Fibroblast of lung (primary cell): Measurements from ENCODE around the gene MEI1. TPM values are rescaled to one million over a fixed set of nuclear protein-coding genes. Genes with fewer than 3 reads are reported as not detected.

Source experiments
- DNase-seq, 2 donors: peaks; one replicate each; pipeline versions ENCODE4 v3.0.0 to v3.0.0-alpha.2; 2010; ENCODE audit warnings: low read depth in 2 of 2
- H2AFZ ChIP-seq: 2 replicates; pipeline ENCODE4 v1.5.1; 2012; ENCODE audit warnings: low read length, control low read depth, inconsistent platforms
- H3K27ac ChIP-seq: 2 replicates; pipeline ENCODE4 v1.5.1; 2011; ENCODE audit warnings: low read length, control low read depth; ENCODE audit not compliant: insufficient read depth
- H3K27me3 ChIP-seq: 2 replicates; pipeline ENCODE4 v1.5.1; 2011; ENCODE audit warnings: mild to moderate bottlenecking, low read length; ENCODE audit not compliant: control insufficient read depth, insufficient read depth
- H3K36me3 ChIP-seq: 2 replicates; pipeline ENCODE4 v1.5.1; 2011; ENCODE audit warnings: low read length; ENCODE audit not compliant: control insufficient read depth, insufficient read depth
- H3K4me1 ChIP-seq: 2 replicates; pipeline ENCODE4 v1.5.1; 2011; ENCODE audit warnings: low read length; ENCODE audit not compliant: control insufficient read depth, insufficient read depth; ENCODE audit errors: extremely low read depth
- H3K4me2 ChIP-seq: 2 replicates; pipeline ENCODE4 v1.5.1; 2011; ENCODE audit warnings: low read length, control low read depth; ENCODE audit not compliant: insufficient read depth; ENCODE audit errors: extremely low read depth
- H3K4me3 ChIP-seq, 4 experiments: fragments of 200-600 bp in 1 of 4; sonication (generic) in 1 of 4; replicated peaks in 1 of 4; 2 replicates each; pipeline ENCODE4 v1.5.1; 2011 to 2016; ENCODE audit warnings: low read length in 4 of 4, low read depth in 3 of 4, mild to moderate bottlenecking in 3 of 4, control low read depth in 2 of 4, inconsistent platforms in 1 of 4, mixed read lengths in 1 of 4; ENCODE audit not compliant: insufficient read depth in 1 of 4; ENCODE audit errors: control extremely low read depth in 1 of 4
- H3K79me2 ChIP-seq: 2 replicates; pipeline ENCODE4 v1.5.1; 2012; ENCODE audit warnings: mild to moderate bottlenecking, low read length, inconsistent platforms; ENCODE audit not compliant: control insufficient read depth, insufficient read depth
- H3K9ac ChIP-seq: 2 replicates; pipeline ENCODE4 v1.5.1; 2011; ENCODE audit warnings: mild to moderate bottlenecking, low read length, control low read depth; ENCODE audit not compliant: insufficient read depth
- H3K9me3 ChIP-seq: 2 replicates; pipeline ENCODE4 v1.5.1; 2012; ENCODE audit warnings: low read depth, low read length; ENCODE audit not compliant: control insufficient read depth, insufficient read depth
- H4K20me1 ChIP-seq: 2 replicates; pipeline ENCODE4 v1.5.1; 2011; ENCODE audit warnings: low read length; ENCODE audit not compliant: control insufficient read depth, insufficient read depth; ENCODE audit errors: extremely low read depth
- EZH2 ChIP-seq: IDR thresholded peaks from 2 replicates; pipeline ENCODE4 v1.5.1; 2012; ENCODE audit warnings: low read length, control low read depth, mild to moderate bottlenecking; ENCODE audit errors: missing control alignments
- polyA plus RNA-seq, 2 donors: library from polyadenylated mRNA; depleted of rRNA in 1 of 2; stranded (reverse) in 1 of 2; unstranded in 1 of 2; fragments of >200 nt; gene quantifications; 2 replicates each; pipeline ENCODE4 v1.2.1, GENCODE V29; 2011 to 2012; ENCODE audit warnings: missing spikeins in 1 of 2
- total RNA-seq: library from RNA; depleted of rRNA; stranded (reverse); fragments of >200 nt; gene quantifications from 2 replicates; pipeline ENCODE4 v1.2.1, GENCODE V29; 2014
- TF ChIP-seq, protein P1 (sequence below), 2 donors: IDR thresholded peaks in 1 of 2; conservative IDR thresholded peaks in 1 of 2; 1 replicate in 1 of 2; 2 replicates in 1 of 2; pipeline ENCODE4 v1.5.1; 2011 to 2012; ENCODE audit warnings: low read length in 2 of 2, control low read depth in 1 of 2, inconsistent platforms in 1 of 2, low read depth in 1 of 2, mild to moderate bottlenecking in 1 of 2

The MEI1 gene
- total and polyA plus RNA-seq, 2 donors (not counting 1 experiment from before 2014, with no cell fraction given), result 0.33 to 4.3 TPM

DNA sequence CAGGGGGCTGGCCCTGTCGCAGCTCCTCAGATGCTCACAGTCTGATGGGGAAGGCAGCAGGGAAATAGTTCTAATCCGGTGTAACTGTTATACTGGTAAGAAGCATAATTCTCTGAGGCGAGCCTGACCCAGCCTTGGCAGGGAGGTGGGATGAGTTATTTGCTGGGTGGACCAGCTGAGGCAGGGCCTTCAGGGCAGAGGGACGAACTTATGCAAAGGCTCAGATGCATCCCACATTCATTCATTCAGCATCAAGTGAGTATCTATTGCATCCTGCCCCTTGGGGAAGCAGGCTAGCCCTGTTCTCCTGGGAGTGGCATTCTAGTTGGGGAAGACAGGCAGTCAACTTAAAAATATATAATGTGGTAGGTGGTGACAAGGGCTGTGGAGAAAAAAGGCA, 120.0 kb downstream of the MEI1 start:
- Histone ChIP-seq H3K4me2 (no peak overlapping the region), H3K27me3 (no peaks in the 10 kb centered on the region), H2AFZ (no peak overlapping the region), H3K36me3 (no peaks in the 10 kb centered on the region), H3K9me3 (no peaks in the 10 kb centered on the region), H3K4me1 (no peaks in the 10 kb centered on the region), H3K4me3 (no peak overlapping the region), H3K79me2 (no peaks in the 10 kb centered on the region), H4K20me1 (no peaks in the 10 kb centered on the region), H3K27ac (no peak overlapping the region), H3K9ac (no peak overlapping the region)
- no peak for DNase-seq
- no peak for TF ChIP-seq EZH2
- TF ChIP-seq, protein P1, sequence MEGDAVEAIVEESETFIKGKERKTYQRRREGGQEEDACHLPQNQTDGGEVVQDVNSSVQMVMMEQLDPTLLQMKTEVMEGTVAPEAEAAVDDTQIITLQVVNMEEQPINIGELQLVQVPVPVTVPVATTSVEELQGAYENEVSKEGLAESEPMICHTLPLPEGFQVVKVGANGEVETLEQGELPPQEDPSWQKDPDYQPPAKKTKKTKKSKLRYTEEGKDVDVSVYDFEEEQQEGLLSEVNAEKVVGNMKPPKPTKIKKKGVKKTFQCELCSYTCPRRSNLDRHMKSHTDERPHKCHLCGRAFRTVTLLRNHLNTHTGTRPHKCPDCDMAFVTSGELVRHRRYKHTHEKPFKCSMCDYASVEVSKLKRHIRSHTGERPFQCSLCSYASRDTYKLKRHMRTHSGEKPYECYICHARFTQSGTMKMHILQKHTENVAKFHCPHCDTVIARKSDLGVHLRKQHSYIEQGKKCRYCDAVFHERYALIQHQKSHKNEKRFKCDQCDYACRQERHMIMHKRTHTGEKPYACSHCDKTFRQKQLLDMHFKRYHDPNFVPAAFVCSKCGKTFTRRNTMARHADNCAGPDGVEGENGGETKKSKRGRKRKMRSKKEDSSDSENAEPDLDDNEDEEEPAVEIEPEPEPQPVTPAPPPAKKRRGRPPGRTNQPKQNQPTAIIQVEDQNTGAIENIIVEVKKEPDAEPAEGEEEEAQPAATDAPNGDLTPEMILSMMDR (conservative IDR thresholded peaks at IDR 0.05 in 1 of 2, IDR thresholded peaks at IDR 0.05 in 1 of 2; ENCODE audit: low read depth in 1 of 2, low read length in 2 of 2), result no peak

DNA sequence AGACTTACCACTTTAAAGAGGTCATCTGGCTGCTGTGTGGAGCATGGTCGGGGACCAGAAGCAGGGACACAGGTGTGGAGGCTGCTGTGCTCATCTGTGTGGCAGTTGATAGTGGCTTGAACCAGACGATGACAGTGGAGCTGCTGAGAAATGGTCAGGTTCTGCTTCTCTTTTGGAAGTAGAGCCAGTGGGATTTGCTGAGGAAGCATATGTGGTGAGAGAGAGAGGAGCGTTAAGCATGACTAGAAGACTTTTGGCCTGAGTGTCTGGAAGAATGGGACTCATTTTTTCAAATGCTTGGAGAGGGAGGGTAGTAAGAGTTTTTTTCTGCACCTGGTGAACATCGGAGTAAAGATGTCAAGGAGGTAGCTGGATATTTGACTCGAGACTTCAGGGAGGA, 121.1 kb downstream of the MEI1 start:
- Histone ChIP-seq H4K20me1 (no peaks in the 10 kb centered on the region), H3K27me3 (no peaks in the 10 kb centered on the region), H3K9ac (no peak overlapping the region), H3K4me3 (no peak overlapping the region), H3K79me2 (no peaks in the 10 kb centered on the region), H3K9me3 (no peaks in the 10 kb centered on the region), H3K27ac (no peak overlapping the region), H3K4me1 (no peaks in the 10 kb centered on the region), H2AFZ (no peak overlapping the region), H3K36me3 (no peaks in the 10 kb centered on the region), H3K4me2 (no peak overlapping the region)
- no peak for DNase-seq
- TF ChIP-seq, protein P1 (conservative IDR thresholded peaks at IDR 0.05 in 1 of 2, IDR thresholded peaks at IDR 0.05 in 1 of 2; ENCODE audit: low read depth in 1 of 2, low read length in 2 of 2), result no peak
- no peak for TF ChIP-seq EZH2

DNA sequence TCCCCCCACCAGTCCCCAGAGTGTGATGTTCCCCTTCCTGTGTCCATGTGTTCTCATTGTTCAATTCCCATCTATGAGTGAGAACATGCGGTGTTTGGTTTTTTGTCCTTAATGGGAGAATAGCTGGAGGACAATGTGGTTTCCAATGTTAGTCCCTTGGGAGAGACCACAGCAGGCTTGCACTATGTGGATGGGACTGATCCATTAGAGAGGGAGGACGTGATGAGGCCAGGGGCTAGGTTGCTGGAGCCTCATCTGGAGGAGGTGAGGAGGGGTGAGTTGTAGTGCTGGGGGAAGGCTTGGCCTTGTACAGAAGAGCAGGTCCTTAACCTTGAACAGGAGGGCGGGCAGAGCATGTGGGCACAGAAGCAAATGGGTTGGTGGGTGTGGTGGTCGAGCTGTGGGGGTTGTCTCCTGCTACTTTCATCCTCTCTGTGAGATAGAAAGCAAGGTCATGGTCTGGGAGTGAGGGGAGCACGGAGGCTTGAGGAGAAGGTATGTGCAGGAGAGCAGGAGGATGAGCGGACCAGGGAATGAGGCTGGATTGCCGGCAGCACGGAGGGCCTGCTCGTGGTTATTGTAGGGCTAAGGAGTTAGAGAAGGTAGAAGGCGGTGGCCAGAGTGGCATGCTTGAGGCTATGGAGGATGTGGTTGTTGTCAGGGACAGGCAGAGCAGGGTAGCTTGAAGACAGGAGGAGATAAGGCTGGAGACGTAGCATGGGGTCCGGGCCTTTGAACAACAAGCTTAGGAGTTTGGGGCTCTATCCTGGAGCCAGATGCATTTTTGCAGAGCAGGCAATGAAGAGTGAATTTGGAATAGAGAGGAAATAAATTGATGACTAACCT, 122.4 kb downstream of the MEI1 start:
- Histone ChIP-seq H3K27me3 (no peaks in the 10 kb centered on the region), H3K9ac (no peak overlapping the region), H3K27ac (no peak overlapping the region), H3K9me3 (no peaks in the 10 kb centered on the region), H3K36me3 (no peaks in the 10 kb centered on the region), H3K4me3 (no peak overlapping the region), H3K79me2 (no peaks in the 10 kb centered on the region), H2AFZ (no peak overlapping the region), H4K20me1 (no peaks in the 10 kb centered on the region), H3K4me1 (peaks cover 4% of the 10 kb centered on the region), H3K4me2 (no peak overlapping the region)
- TF ChIP-seq, protein P1 (conservative IDR thresholded peaks at IDR 0.05 in 1 of 2, IDR thresholded peaks at IDR 0.05 in 1 of 2; ENCODE audit: low read depth in 1 of 2, low read length in 2 of 2), result no peak
- TF ChIP-seq EZH2, result no peak
- no peak for DNase-seq
